Spleen (tissue), 7 donors: Measurements from ENCODE around the gene FOXP1.

Experiments
- CTCF ChIP-seq, 11 experiments: fragments of 200-600 bp in 7 of 11; fragments of 450-650 bp in 4 of 11; sonication (generic) in 4 of 11; IDR thresholded peaks in 8 of 11; conservative IDR thresholded peaks in 3 of 11; 1 replicate in 7 of 11; 2 replicates in 4 of 11; pipeline versions ENCODE4 v1.4.0 to v1.8.0; 2016 to 2021; ENCODE audit warnings: antibody characterized with exemption in 11 of 11, inconsistent platforms in 4 of 11, mild to moderate bottlenecking in 1 of 11
- POLR2A ChIP-seq, 3 donors: fragments of 450-650 bp; IDR thresholded peaks; one replicate each; pipeline ENCODE4 v1.5.1; 2017; ENCODE audit warnings: antibody characterized with exemption in 3 of 3, mild to moderate bottlenecking in 1 of 3
- donor health status: DM: no; HTN: no; CAD: no; lungs with moderate emphysema.
- donor health status: DM: no; HTN: no; CAD: no.
- donor health status: DM: no; HTN: no; CAD: no.

- no peak for TF ChIP-seq CTCF (IDR thresholded peaks at IDR 0.05 in 8 of 11, conservative IDR thresholded peaks at IDR 0.05 in 3 of 11)
- no peak for TF ChIP-seq POLR2A (IDR thresholded peaks at IDR 0.05)
These were observed 274.2 kb downstream of the FOXP1 start for GRCh38 chr3:71309342-71309741.
